HG03558 (cell line): ENCODE data around the gene TMEM178B.
"Not testable (repeated sequence)": the region's sequence is repeated elsewhere in the genome, so short reads cannot be mapped to it uniquely, and the experiment has no call there.

Experiments
- ATAC-seq: cut with Tn5 transposase; IDR thresholded peaks from one replicate; pipeline ENCODE4 v1.9.1; 2021; ENCODE audit warnings: moderate number of reproducible peaks; ENCODE audit not compliant: unreplicated experiment; ENCODE audit errors: extremely low read depth

The TMEM178B gene

DNA sequence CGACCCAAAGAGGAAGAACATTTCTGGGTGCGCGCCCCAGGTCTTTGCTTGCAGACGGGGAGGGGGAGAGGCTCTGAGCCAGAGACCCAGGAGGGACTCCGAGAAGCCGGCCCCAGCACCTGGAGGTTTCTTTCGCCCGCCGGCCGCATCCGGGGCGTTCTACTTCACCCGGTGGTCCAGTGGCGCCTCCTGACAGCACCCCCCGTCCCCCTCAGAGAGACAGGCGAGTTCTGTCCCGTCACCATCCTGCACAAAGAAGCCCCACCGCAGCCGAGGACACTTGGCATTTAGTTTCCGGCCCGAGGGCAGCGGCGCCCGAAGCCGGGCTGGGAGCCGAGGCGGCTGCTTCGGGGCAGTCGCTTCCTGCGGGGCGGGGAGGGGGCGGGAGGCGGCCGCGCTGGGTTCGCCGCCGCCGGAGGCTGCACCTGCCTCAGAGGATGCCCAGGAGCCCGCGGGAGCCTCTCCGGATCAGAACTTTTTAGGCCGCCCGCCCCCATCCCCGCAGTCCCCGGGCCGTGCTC lies at the start of gene TMEM178B:
TMEM178B (plus strand) TSS at position 424 of the 521 bp plus-strand sequence.
- ATAC-seq, result no peak

DNA sequence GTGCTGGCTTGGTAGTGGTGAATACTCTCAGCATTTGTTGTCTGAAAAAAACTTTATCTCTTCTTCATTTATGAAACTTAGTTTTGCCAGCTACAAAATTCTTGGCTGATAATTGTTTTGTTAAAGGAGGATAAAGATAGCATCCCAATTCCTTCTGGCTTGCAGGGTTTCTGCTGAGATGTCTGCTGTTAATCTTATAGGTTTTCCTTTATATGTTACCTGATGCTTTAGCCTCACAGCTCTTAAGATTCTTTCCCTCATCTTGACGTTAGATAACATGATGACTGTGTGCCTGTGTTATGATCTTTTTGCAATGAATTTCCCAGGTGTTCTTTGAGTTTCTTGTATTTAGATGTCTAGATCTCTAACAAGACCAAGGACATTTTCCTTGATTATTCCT lies 49.2 kb upstream of the TMEM178B start:
- ATAC-seq, result no peak

DNA sequence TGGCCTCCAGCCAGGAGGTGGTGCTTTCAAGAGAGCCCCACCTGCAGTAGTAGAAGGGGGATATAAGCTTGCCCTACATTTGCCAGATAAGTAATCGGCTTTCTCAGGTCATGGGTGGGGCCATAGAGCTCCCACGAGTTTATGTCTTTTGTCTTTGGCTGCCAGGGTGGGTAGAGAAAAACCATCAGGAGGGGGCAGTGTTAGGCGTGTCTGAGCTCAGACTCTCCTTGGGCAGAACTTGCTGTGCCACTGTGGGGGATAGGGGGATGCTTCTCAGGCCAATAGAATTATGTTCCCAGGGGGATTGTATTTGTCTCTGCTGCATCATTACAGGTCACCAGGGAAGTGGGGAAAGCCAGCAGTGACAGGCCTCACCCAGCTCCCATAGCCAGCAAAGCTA lies 46.8 kb upstream of the TMEM178B start:
- no peak for ATAC-seq

DNA sequence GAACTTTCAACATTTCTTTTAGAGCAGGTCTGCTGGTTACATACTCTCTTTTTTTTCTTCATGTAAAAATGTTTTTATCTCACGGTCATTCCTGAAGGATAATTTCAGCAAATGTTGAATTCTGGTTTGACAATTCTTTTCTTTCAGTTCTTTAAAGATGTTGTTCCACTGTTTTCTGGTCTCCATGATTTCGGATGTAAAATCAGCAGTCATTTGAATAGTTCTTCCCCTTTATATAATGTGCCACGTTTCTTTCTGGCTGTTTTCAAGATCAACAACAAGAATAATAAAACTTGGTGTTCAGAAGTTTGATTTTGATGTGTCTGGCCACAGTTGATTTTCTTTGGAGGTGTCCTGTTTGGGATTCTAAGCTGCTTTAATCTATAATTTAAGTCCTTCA lies 45.1 kb upstream of the TMEM178B start:
- no peak for ATAC-seq

DNA sequence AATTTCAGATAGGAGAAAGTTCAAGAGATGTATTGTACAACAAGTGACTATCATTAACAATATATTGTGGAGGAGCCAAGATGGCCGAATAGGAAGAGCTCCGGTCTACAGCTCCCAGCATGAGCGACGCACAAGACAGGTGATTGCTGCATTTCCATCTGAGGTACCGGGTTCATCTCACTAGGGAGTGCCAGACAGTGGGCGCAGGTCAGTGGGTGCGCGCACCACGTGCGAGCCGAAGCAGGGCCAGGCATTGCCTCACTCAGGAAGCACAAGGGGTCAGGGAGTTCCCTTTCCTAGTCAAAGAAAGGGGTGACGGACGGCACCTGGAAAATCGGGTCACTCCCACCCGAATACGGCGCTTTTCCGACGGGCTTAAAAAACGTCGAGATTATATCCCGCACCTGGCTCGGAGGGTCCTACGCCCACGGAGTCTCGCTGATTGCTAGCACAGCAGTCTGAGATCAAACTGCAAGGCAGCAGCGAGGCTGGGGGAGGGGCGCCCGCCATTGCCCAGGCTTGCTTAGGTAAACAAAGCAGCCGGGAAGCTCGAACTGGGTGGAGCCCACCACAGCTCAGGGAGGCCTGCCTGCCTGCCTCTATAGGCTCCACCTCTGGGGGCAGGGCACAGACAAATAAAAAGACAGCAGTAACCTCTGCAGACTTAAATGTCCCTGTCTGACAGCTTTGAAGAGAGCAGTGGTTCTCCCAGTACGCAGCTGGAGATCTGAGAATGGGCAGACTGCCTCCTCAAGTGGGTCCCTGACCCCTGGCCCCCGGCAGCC lies 41.1 kb upstream of the TMEM178B start:
- ATAC-seq, result not testable (repeated sequence)

DNA sequence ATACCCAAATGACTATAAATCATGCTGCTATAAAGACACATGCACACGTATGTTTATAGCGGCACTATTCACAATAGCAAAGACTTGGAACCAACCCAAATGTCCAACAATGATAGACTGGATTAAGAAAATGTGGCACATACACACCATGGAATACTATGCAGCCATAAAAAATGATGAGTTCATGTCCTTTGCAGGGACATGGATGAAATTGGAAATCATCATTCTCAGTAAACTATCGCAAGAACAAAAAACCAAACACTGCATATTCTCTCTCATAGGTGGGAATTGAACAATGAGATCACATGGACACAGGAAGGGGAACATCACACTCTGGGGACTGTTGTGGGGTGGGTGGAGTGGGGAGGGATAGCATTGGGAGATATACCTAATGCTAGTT lies 35.8 kb upstream of the TMEM178B start:
- not testable (repeated sequence) for ATAC-seq

DNA sequence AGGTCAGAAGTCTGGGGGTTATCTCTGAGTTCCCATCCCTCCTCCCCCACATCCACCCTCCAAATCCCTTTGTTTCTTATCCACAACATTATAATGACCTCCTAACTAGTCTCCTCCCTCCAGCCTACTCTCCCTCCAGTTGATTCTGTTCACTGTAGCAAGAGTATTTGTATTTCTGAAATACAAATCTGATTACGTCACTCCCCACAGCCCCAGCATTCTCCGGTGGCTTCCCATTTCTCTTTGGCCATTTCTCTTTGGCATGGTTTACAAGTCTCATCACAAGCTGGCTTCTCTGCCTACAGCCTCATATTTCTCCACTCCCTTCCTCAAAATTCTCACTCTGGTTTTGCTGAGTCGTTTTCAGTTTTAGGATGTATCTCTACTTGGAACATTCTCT lies 34.5 kb upstream of the TMEM178B start:
- no peak for ATAC-seq

DNA sequence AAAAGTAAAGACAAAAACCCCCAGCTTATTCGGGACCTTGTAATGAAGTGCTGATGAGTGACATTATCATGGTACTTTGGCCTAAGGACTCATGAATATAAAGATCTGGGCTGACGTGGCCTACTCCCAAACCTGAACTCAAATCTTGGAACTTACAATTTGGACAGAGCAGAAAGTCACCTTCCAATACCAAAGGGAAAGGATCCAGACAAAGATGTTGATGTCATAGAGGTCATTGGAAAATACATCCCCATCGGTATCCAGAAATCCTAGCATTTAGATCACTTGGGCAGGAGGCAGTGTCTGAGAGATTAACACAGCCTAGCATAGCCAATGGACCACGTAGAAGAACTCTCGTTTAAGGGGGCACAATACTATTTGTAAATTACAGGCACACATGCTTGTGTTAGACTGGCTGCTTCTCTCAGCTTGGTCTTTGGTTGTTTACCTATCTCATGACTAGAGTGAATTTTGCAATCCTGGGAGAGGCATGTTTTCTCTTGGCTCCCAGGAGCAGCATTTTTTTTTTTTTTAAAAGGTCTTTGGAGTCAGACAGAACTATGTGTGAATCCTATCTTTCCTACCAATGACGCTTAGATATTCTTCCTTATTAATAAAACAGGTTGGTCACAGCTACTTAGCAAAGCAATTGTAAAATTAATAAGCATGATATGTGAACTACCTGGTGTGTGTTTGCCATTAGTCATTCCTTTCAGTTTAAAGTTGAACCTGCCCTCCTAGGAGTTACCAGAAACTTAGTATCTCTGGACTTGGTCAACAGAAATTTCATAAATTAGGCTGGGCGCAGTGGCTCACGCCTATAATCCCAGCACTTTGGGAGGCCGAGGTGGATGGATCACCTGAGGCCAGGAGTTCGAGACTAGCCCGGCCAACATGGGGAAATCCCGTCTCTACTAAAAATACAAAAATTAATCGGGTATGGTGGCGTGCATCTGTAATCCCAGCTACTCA lies 31.4 kb upstream of the TMEM178B start:
- ATAC-seq, result no peak

DNA sequence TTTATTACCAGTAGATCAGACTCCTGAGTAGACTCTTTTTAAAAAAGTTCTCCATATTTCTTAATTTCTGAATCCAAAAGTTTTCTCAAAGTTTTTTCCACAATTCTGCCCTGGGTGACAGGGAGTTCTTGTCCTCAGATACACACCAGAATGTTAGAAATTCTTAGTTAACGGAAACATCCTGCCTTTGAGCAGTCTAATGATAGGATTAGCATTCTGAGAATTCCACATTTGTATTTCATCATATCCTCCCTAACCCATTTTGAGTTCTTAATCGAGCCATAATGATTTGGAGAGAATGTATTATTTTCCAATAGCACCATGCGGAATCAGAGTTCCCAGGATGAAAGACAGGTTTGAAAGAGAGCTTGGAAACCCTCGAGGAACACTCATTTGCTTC lies 30.2 kb upstream of the TMEM178B start:
- no peak for ATAC-seq

DNA sequence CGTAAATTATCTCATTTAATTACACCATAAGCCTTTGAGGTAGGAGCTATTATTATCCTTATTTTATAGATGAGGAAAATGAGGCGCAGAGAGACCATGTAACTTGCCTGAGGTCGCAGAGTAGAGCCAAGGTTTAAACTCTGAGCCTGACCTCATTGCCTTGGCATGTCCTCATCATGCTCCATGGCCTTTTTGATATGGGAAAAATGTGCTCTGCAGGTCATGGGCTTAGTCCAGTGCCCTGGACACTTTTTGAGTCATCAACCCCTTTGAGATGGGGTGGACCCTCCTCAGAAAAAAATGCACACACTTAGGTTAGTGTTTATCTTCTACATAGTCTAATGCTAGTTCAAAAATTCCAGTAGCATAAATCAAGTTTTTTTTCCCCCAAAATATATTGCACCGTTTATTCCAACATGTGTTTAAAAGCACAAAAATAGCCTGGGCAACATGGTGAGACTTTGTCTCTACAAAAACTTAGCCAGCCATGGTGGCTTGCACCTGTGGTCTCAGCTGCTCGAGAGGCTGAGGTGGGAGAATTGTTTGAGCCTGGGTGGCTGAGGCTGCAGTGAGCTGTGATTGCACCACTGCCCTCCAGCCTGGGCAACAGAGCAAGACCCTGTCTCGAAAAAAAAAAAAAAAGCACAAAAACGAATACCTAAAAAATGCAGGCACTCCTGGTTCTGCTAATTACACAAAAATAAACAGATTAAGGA lies 28.6 kb upstream of the TMEM178B start:
- ATAC-seq, result no peak

DNA sequence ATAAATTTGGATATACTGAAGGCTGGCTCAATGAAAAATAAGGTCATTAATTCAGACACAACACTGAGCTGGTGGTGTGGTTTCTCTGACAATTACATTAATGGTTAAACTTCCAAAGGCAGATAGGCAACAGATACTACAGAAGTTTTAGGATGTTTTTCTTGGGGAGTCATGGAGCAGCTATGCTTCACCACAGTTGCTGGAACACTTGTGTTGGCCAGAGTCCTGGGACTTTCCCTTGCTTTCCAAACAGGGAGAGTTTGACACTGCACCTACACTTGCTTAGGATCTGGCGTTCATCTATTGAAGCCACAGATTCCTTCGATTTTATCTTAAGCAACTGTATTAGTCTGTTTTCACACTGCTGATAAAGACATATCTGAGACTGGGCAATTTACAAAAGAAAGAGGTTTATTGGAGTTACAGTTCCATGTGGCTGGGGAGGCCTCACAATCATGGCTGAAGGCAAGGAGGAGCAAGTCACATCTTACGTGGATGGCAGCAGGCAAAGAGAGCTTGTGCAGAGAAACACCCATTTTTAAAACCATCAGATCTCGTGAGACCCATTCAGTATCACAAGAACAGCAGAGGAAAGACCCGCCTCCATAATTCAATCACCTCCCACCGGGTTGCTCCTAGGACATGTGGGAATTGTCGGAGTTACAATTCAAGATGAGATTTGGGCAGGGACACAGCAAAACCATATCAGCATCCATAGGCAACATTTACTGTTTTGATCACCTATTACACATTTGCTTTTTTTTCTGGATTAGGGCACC lies 27.8 kb upstream of the TMEM178B start:
- no peak for ATAC-seq

DNA sequence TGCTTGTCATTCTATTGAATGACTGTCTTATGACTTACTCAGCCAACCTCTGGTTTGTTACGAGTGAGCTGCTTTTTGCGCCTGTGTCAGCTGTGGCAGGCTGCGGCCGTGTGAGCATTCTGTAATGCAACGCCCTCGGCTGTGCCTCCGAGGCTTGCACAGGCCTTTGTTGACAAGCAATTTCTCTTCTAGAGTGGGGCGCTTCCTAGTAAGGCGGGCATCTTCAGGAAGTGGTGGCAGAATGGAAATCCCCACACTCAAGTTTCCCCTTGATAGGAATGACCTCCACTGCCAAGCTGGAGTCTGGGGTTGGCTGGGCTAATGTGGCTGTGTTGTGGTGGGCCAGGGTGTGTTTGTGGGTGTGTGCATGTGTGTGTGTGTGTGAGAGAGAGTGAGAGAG lies 20.2 kb upstream of the TMEM178B start:
- ATAC-seq, result no peak

DNA sequence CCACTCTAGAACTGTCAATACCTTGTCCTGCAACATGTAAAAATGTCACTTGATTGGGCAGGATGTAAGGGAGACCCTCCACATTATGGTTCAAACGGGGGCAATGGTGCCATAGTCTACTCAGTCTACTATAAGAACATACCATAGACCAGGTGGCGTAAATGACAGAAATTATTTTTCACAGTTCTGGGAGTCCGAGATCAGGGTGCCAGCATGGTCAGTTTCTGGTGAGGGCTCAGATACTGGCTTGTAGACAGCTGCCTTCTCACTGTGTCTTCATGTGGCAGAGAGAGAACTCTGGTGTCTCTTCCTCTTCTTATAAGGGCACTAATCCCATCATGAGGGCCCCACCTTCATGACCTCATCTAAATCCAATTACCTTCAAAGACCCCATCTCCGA lies 18.7 kb upstream of the TMEM178B start:
- no peak for ATAC-seq

DNA sequence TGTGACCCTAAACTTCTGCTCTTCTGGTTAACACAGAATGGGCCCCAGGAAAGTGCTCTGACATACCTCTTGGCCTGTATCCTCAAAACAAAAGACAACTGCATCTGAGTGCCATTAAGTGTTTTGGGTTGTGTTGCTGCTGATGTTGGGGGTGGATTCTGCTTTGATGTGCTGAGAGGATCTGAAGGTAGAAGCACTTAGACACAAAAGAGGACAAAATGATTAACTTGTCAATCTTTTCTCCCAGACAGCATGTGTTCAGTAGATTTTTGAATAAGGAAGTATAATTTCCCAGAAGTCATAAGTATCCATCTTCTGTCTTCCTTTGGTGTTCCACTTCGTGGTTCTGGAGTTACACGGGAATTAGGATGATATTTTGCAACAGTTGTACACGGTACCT lies 16.1 kb upstream of the TMEM178B start:
- ATAC-seq, result no peak

DNA sequence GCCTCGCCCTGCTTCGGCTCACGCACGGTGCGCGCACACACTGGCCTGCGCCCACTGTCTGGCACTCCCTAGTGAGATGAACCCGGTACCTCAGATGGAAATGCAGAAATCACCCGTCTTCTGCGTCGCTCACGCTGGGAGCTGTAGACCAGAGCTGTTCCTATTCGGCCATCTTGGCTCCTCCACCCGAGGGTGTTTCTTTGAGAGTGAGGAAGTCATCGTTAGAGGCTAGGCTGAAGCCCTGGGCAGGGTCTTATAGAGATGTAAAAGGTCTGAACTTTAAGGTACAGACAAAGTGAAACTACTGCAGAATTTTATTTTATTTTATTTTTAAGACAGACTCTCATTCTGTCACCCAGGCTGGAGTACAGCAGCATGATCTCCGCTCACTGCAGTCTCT lies 6.0 kb upstream of the TMEM178B start:
- not testable (repeated sequence) for ATAC-seq

DNA sequence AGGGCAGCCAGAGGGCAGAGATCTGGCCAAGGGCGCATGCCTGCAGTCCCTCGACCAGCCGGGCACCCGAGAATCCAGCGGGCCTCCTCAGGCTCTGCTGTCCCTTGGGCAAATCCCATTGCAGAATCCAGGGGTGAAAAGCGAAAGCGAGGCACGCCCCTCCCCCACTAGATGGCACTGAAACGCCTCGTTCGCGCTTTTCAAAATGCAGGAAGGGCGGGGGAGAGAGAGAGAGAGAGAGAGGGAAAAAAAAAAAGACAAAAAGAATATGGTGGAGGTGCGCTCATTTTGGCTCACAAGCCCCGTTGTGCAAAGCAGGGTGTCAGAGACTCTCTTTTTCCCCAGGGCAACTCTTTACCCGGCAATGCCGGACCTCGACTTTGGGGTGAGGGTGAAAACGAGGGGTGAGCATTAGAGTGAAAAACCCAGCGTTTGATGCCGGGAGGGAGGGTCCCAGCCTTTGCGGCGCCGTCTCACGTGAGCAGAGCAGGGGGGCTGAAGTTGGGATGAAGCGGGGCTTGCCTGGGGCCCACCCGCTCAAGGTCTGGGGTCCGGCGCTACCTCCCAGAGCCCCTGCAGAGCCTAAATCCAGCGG lies 2.5 kb upstream of the TMEM178B start:
- ATAC-seq, result no peak

DNA sequence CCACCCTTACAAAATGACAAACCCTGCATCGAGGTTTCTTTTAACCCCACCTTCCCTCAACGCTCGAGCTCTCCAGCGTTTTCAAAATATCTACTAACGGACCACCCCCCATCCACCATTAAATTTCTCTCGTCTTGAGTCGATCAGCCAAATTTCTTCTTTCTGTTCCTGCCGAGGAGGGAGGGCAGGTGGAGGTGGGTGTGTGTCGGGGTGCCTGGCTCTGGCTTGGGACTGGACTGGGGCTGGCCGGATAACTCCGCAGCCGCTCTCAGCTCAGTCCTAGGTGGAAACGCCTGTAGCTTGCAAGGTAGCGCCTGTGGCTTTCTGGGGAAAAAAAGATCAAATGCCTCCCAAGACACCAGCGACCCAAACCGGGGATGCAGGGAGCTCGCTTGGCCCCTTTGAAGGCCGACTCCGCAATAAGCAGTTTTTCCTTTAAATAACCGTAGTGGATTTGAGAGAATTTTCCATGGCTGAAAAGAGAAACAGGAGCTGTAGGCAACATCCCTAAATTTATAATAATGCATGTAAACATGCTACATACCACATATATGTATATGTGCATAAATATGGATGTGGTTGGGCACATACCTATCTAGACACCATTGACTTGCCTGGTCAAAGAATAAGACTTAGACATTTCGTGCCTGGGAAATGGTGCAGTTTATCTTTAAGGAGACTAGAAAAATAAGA lies 1.9 kb upstream of the TMEM178B start:
- ATAC-seq, result no peak

DNA sequence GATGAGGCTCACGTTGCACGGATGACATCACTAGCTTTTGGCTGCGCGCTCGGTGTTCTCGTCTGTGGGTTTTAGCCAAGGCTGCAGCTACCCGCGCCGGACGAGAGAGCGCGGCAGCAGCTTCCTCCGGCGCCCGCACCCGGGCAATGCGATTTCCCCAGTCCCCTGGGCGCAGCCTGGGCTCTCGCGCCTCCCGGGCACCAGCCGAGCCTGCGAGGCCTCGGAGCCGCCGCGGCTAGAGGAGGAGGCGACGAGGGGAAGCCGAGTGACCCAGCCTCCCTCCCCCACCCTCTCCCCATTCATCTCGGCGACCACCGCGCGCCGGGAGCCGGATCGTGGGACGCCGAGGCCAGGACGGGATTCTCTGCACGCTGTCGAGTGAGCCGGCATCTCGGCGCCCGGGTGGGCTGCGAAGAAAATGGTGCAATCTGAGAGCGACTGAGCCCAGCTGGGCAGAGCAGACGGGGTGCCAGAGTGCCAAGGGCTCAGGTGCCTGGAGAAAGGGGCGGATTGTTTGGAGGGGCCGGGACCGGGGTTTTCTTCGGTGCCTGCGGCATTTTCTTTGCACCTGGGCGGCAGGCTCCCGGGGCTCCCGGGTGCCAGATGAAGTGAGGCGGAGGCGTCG lies 1.2 kb upstream of the TMEM178B start:
- ATAC-seq, result no peak
